ENCODE data around the gene LMAN2L.

DNA sequence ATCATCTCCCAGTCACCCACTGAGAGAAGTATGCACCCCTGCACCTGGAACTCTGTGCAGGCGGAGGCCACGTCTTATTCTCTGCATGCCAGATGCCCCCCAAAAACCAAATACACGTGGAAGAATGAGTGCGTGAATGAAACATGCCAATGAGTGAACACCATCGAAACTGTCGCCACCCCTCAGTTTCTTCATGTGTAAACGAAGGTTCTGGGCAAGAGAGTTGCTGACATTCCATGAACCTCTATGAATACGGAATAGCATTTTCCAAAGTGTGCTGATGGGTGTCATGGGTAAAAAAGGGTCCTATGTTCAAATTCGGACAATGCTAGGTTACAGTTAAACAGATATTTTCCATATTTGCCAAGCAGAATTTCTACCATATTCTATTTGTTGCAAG is 77.5 kb downstream of the LMAN2L start:
- TF ChIP-seq, protein P1, sequence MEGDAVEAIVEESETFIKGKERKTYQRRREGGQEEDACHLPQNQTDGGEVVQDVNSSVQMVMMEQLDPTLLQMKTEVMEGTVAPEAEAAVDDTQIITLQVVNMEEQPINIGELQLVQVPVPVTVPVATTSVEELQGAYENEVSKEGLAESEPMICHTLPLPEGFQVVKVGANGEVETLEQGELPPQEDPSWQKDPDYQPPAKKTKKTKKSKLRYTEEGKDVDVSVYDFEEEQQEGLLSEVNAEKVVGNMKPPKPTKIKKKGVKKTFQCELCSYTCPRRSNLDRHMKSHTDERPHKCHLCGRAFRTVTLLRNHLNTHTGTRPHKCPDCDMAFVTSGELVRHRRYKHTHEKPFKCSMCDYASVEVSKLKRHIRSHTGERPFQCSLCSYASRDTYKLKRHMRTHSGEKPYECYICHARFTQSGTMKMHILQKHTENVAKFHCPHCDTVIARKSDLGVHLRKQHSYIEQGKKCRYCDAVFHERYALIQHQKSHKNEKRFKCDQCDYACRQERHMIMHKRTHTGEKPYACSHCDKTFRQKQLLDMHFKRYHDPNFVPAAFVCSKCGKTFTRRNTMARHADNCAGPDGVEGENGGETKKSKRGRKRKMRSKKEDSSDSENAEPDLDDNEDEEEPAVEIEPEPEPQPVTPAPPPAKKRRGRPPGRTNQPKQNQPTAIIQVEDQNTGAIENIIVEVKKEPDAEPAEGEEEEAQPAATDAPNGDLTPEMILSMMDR (IDR thresholded peaks at IDR 0.05), result no peak
- no peak for TF ChIP-seq POLR2AphosphoS5 (IDR thresholded peaks at IDR 0.05)

Measured in suprapubic skin (tissue), 3 donors.